ENCODE measurements around the gene FAM3C. TPM values are rescaled to one million over a fixed set of nuclear protein-coding genes. Genes with fewer than 3 reads are reported as not detected.

Gene FAM3C
- total and polyA plus RNA-seq, 2 of the 8 experiments (the other 6 are each of a cell fraction or from before 2014, with no cell fraction given): 27.0 to 77.7 TPM

- no peak overlapping the region for H3K23ac ChIP-seq (ENCODE audit: insufficient read length)
- H2BK20ac ChIP-seq (ENCODE audit: low read length): no peak overlapping the region
- WGBS, 2 experiments (ENCODE audit: extremely low coverage in 1 of 2, insufficient coverage in 1 of 2, insufficient read length in 1 of 2, insufficient replicate concordance in 2 of 2, low coverage in 1 of 2, low lambda C conversion rate in 2 of 2, missing lambda C conversion rate in 1 of 2): 66% methylated on average over 3 of the region's 3 CpGs; no CpG with 5 or more reads in 1 of the 2 experiments
- H2BK120ac ChIP-seq (replicated peaks; ENCODE audit: low read depth, low read length): no peak overlapping the region
- no peak overlapping the region for H4K5ac ChIP-seq (ENCODE audit: insufficient read length, low read depth, low read length)
- no peaks in the 10 kb centered on the region; a peak in 1 of 8 replicates for H3K36me3 ChIP-seq (ENCODE audit: control insufficient read depth in 2 of 4, insufficient read depth in 4 of 4, low read length in 3 of 4)
- no peak overlapping the region for H3K27ac ChIP-seq (ENCODE audit: low read depth, low read length)
- DNase-seq (ENCODE audit: low read depth in 1 of 2, low spot score in 2 of 2) (no peak), FAIRE-seq (no peak)
- ChIA-PET CTCF (ENCODE audit: partially characterized antibody) (no interaction called here), POLR2A (ENCODE audit: partially characterized antibody) (interaction anchor here (1.0 kb wide), 1 partner anchor 20 kb away, joined by 3 read pairs; no protein-coding TSS in a partner anchor)
- no peaks in the 10 kb centered on the region for H4K20me1 ChIP-seq (replicated peaks in 1 of 2; ENCODE audit: control insufficient read depth in 1 of 2, insufficient read depth in 2 of 2, low read length in 2 of 2)
- TF ChIP-seq NRF1 (IDR thresholded peaks at IDR 0.05; ENCODE audit: low read depth, low read length) (no peak), ZNF274 (IDR thresholded peaks at IDR 0.05; ENCODE audit: borderline replicate concordance, extremely low read depth, low read length) (no peak), SUZ12 (IDR thresholded peaks at IDR 0.05; ENCODE audit: low read length) (no peak), POU5F1 (IDR thresholded peaks at IDR 0.05; ENCODE audit: low read depth, low read length) (no peak), KDM1A (IDR thresholded peaks at IDR 0.05; ENCODE audit: borderline replicate concordance, low read length) (no peak), BRCA1 (IDR thresholded peaks at IDR 0.05; ENCODE audit: low read depth, low read length) (no peak), EZH2 (IDR thresholded peaks at IDR 0.05; ENCODE audit: low read depth, low read length, severe bottlenecking) (no peak), CBX8 (IDR thresholded peaks at IDR 0.05; ENCODE audit: borderline replicate concordance, low read depth, low read length) (no peak), CREB1 (IDR thresholded peaks at IDR 0.05) (no peak), SIN3A (conservative IDR thresholded peaks at IDR 0.05 in 1 of 2, IDR thresholded peaks at IDR 0.05 in 1 of 2; ENCODE audit: low read depth in 1 of 2, low read length in 2 of 2) (no peak), POLR2AphosphoS5 (IDR thresholded peaks at IDR 0.05; ENCODE audit: low read depth, low read length) (no peak), TAF1 (IDR thresholded peaks at IDR 0.05; ENCODE audit: low read depth, low read length) (no peak), CEBPB (IDR thresholded peaks at IDR 0.05; ENCODE audit: low read depth, low read length) (no peak)
- no peaks in the 10 kb centered on the region for H3K23me2 ChIP-seq (ENCODE audit: low read depth, low read length)
- H4K8ac ChIP-seq (ENCODE audit: extremely low read depth, insufficient read depth, low read length): no peak overlapping the region
- H2BK15ac ChIP-seq (ENCODE audit: low read length): no peak overlapping the region
- H3K56ac ChIP-seq (replicated peaks; ENCODE audit: insufficient read length, low read depth, low read length): no peak overlapping the region
- no peak overlapping the region for H3K9ac ChIP-seq (replicated peaks in 1 of 4; ENCODE audit: extremely low read depth in 1 of 4, low read depth in 3 of 4, low read length in 3 of 4)
- no peak overlapping the region for H2BK5ac ChIP-seq (ENCODE audit: low read depth, low read length)
- H3K18ac ChIP-seq (ENCODE audit: extremely low read depth, low read length): no peak overlapping the region
- no peak overlapping the region for H3K4me3 ChIP-seq (ENCODE audit: extremely low read depth in 1 of 4, insufficient read depth in 2 of 4, low read depth in 3 of 4, low read length in 4 of 4)
- no peaks in the 10 kb centered on the region for H3K27me3 ChIP-seq (replicated peaks in 1 of 4; ENCODE audit: control insufficient read depth in 3 of 4, extremely low read depth in 1 of 4, insufficient read depth in 3 of 4, low read length in 3 of 4)
- H2BK12ac ChIP-seq (ENCODE audit: low read depth, low read length): no peak overlapping the region
- H3K79me2 ChIP-seq (ENCODE audit: control insufficient read depth in 1 of 2, insufficient read depth in 2 of 2, low read length in 2 of 2): no peaks in the 10 kb centered on the region
- H2AK5ac ChIP-seq (ENCODE audit: low read depth, low read length): no peak overlapping the region
- H4K91ac ChIP-seq (replicated peaks; ENCODE audit: insufficient read length, low read length): no peak overlapping the region
- H3K4ac ChIP-seq (replicated peaks; ENCODE audit: insufficient read length, low read depth, low read length): no peak overlapping the region
- no peaks in the 10 kb centered on the region for H3K4me1 ChIP-seq (replicated peaks in 1 of 4; ENCODE audit: control insufficient read depth in 3 of 4, insufficient read depth in 4 of 4, low read length in 3 of 4)
- no peaks in the 10 kb centered on the region for H3K79me1 ChIP-seq (ENCODE audit: low read depth, low read length)
- H3K14ac ChIP-seq (ENCODE audit: insufficient read length): no peak overlapping the region
- no peak overlapping the region for H2AFZ ChIP-seq (ENCODE audit: low read length)
- no peak overlapping the region for H3K4me2 ChIP-seq (ENCODE audit: insufficient read depth in 1 of 2, low read depth in 2 of 2, low read length in 2 of 2)
- H3K9me3 ChIP-seq (ENCODE audit: insufficient read depth in 2 of 2, low read depth in 1 of 2, low read length in 1 of 2): no peaks in the 10 kb centered on the region
Measured at GRCh38 chr7:121306565-121306964, 89.5 kb downstream of the FAM3C start.
